Immature natural killer cell (primary cell): ENCODE data around the gene OR2J1. TPM values are rescaled to one million over a fixed set of nuclear protein-coding genes. Genes with fewer than 3 reads are reported as not detected.
"Not testable (repeated sequence)": the region's sequence is repeated elsewhere in the genome, so short reads cannot be mapped to it uniquely, and the experiment has no call there.

Source experiments
- DNase-seq, 3 donors: peaks; one replicate each; pipeline ENCODE4 v3.0.0; 2022; ENCODE audit warnings: mixed read lengths in 1 of 3
- H3K27ac Mint-ChIP-seq, 6 donors: one replicate each; pipeline ENCODE4 v1.8.0; 2020; ENCODE audit warnings: mixed read lengths in 6 of 6, mild to moderate bottlenecking in 5 of 6, inconsistent platforms in 4 of 6, moderate library complexity in 3 of 6
- H3K27me3 Mint-ChIP-seq, 3 donors: one replicate each; pipeline ENCODE4 v1.8.0; 2020 to 2021; ENCODE audit warnings: low read depth in 3 of 3, mild to moderate bottlenecking in 3 of 3, mixed read lengths in 3 of 3, moderate library complexity in 3 of 3, inconsistent platforms in 1 of 3
- H3K36me3 Mint-ChIP-seq, 3 donors: one replicate each; pipeline ENCODE4 v1.8.0; 2020; ENCODE audit warnings: mixed read lengths in 3 of 3, inconsistent platforms in 2 of 3, mild to moderate bottlenecking in 2 of 3
- H3K4me1 Mint-ChIP-seq, 2 donors: one replicate each; pipeline ENCODE4 v1.8.0; 2020; ENCODE audit warnings: inconsistent platforms in 2 of 2, mild to moderate bottlenecking in 2 of 2, mixed read lengths in 2 of 2, moderate library complexity in 1 of 2
- H3K4me3 Mint-ChIP-seq, 5 donors: one replicate each; pipeline ENCODE4 v1.8.0; 2020; ENCODE audit warnings: mild to moderate bottlenecking in 5 of 5, mixed read lengths in 5 of 5, inconsistent platforms in 3 of 5, moderate library complexity in 3 of 5
- H3K9me3 Mint-ChIP-seq, 6 donors: one replicate each; pipeline ENCODE4 v1.8.0; 2020; ENCODE audit warnings: mild to moderate bottlenecking in 6 of 6, mixed read lengths in 6 of 6, inconsistent platforms in 4 of 6, moderate library complexity in 3 of 6
- polyA plus RNA-seq, 3 donors: library from polyadenylated mRNA; unstranded; fragments of 300-500 nt; fragmentation: Illumina TruSeq; gene quantifications; one replicate each; pipeline ENCODE4 v1.2.3, GENCODE V29; 2021

The OR2J1 gene
- polyA plus RNA-seq, 3 donors from 2014 or later: not detected

GRCh38 chr6:29131691-29132090 is 32.4 kb downstream of the OR2J1 start:
- Mint-ChIP-seq H3K4me3 (no peak overlapping the region), H3K27me3 (peaks cover 3 to 12% (median 3%) of the 10 kb centered on the region in 3 donors), H3K36me3 (no peaks in the 10 kb centered on the region), H3K27ac (no peak overlapping the region), H3K4me1 (no peaks in the 10 kb centered on the region), H3K9me3 (no peaks in the 10 kb centered on the region)
- DNase-seq: no peak

GRCh38 chr6:29137724-29138123 is 38.4 kb downstream of the OR2J1 start:
- peaks cover 0 to 5% (median 0%) of the 10 kb centered on the region in 6 donors for H3K9me3 Mint-ChIP-seq

GRCh38 chr6:29141606-29142005 is 42.3 kb downstream of the OR2J1 start:
- Mint-ChIP-seq H3K4me1 (no peaks in the 10 kb centered on the region), H3K27ac (no peak overlapping the region), H3K9me3 (peaks cover 0 to 11% (median 1%) of the 10 kb centered on the region in 6 donors), H3K4me3 (no peak overlapping the region), H3K27me3 (peaks cover 2 to 4% (median 4%) of the 10 kb centered on the region in 3 donors), H3K36me3 (no peaks in the 10 kb centered on the region)
- no peak for DNase-seq

More at GRCh38 chr6:29137724-29138123, 38.4 kb downstream of the OR2J1 start:
- Mint-ChIP-seq H3K27me3 (peaks cover 1 to 5% (median 2%) of the 10 kb centered on the region in 3 donors), H3K27ac (no peak overlapping the region), H3K4me3 (no peak overlapping the region), H3K36me3 (no peaks in the 10 kb centered on the region), H3K4me1 (no peaks in the 10 kb centered on the region)
- DNase-seq: no peak

- Mint-ChIP-seq H3K27me3 (peaks cover 2 to 6% (median 4%) of the 10 kb centered on the region in 3 donors), H3K27ac (no peak overlapping the region), H3K36me3 (no peaks in the 10 kb centered on the region), H3K4me3 (no peak overlapping the region), H3K9me3 (peaks cover 0 to 11% (median 1%) of the 10 kb centered on the region in 6 donors), H3K4me1 (no peaks in the 10 kb centered on the region)
- no peak for DNase-seq
These were observed 43.0 kb downstream of the OR2J1 start for GRCh38 chr6:29142309-29142708.

GRCh38 chr6:29146179-29146578 is 46.9 kb downstream of the OR2J1 start:
- DNase-seq: no peak
- Mint-ChIP-seq H3K9me3 (peaks cover 0 to 14% (median 4%) of the 10 kb centered on the region in 6 donors), H3K4me3 (no peak overlapping the region), H3K27me3 (peaks cover 4 to 7% (median 4%) of the 10 kb centered on the region in 3 donors), H3K36me3 (no peaks in the 10 kb centered on the region), H3K4me1 (no peaks in the 10 kb centered on the region), H3K27ac (no peak overlapping the region)

GRCh38 chr6:29147074-29147473 is 47.8 kb downstream of the OR2J1 start:
- H3K4me1 Mint-ChIP-seq: no peaks in the 10 kb centered on the region
- H3K4me3 Mint-ChIP-seq: no peak overlapping the region

GRCh38 chr6:29149444-29149843 is 50.2 kb downstream of the OR2J1 start:
- not testable (repeated sequence) for H3K36me3 Mint-ChIP-seq, H3K4me3 Mint-ChIP-seq, H3K9me3 Mint-ChIP-seq, H3K27me3 Mint-ChIP-seq, H3K4me1 Mint-ChIP-seq, DNase-seq, H3K27ac Mint-ChIP-seq

More at GRCh38 chr6:29147074-29147473, 47.8 kb downstream of the OR2J1 start:
- H3K36me3 Mint-ChIP-seq: no peaks in the 10 kb centered on the region
- no peak overlapping the region for H3K27ac Mint-ChIP-seq
- H3K27me3 Mint-ChIP-seq: peaks cover 3 to 7% (median 4%) of the 10 kb centered on the region in 3 donors
- DNase-seq: no peak
- peaks cover 0 to 14% (median 4%) of the 10 kb centered on the region in 6 donors for H3K9me3 Mint-ChIP-seq

Other genes starting within 250 kb of the OR2J1 start
- gene TRIM27, start 175.5 kb upstream of the OR2J1 start, polyA plus RNA-seq: 10 to 100 TPM; 30.2 to 51.1 (median 43.0) TPM
- gene ZNF311, start 94.2 kb upstream of the OR2J1 start, polyA plus RNA-seq: not detected
- gene OR2W1, start 54.3 kb upstream of the OR2J1 start, polyA plus RNA-seq: not detected
- gene OR2B3, start 12.2 kb upstream of the OR2J1 start, polyA plus RNA-seq: not detected
- gene OR2J3, start 8.6 kb downstream of the OR2J1 start, polyA plus RNA-seq: not detected
- not detected for gene OR2J2, start 71.4 kb downstream of the OR2J1 start, polyA plus RNA-seq
- gene OR14J1, start 202.2 kb downstream of the OR2J1 start, polyA plus RNA-seq: not detected